Testis (tissue), 3 donors: ENCODE results near the gene NEO1. TPM values are rescaled to one million over a fixed set of nuclear protein-coding genes. Genes with fewer than 3 reads are reported as not detected.

ENCODE experiments used
- DNase-seq: peaks from one replicate; pipeline ENCODE4 v3.0.0-alpha.2; 2019
- H3K27ac ChIP-seq, 2 donors: fragments of 200-600 bp; sonication (generic); one replicate each; pipeline ENCODE4 v1.5.1; 2019
- H3K27me3 ChIP-seq: fragments of 200-600 bp; sonication (generic); one replicate; pipeline ENCODE4 v1.5.1; 2019
- H3K36me3 ChIP-seq: fragments of 200-600 bp; sonication (generic); one replicate; pipeline ENCODE4 v1.5.1; 2017; ENCODE audit warnings: low read depth; ENCODE audit errors: missing control alignments
- H3K4me1 ChIP-seq: fragments of 200-600 bp; sonication (generic); one replicate; pipeline ENCODE4 v1.5.1; 2019
- H3K4me3 ChIP-seq, 2 donors: fragments of 200-600 bp; sonication (generic); one replicate each; pipeline ENCODE4 v1.5.1; 2017 to 2019
- H3K9me3 ChIP-seq: fragments of 200-600 bp; sonication (generic); one replicate; pipeline ENCODE4 v1.5.1; 2017
- CTCF ChIP-seq, 3 experiments: fragments of 450-650 bp in 2 of 3; fragments of 200-600 bp in 1 of 3; sonication (generic) in 1 of 3; IDR thresholded peaks; one replicate each; pipeline ENCODE4 v1.5.1; 2016 to 2019; ENCODE audit warnings: antibody characterized with exemption in 3 of 3, mild to moderate bottlenecking in 2 of 3, moderate library complexity in 1 of 3
- POLR2A ChIP-seq: fragments of 450-650 bp; IDR thresholded peaks from one replicate; pipeline ENCODE4 v1.6.1; 2017; ENCODE audit warnings: antibody characterized with exemption, mild to moderate bottlenecking, moderate library complexity
- WGBS, 2 donors: methylation state at CpG; one replicate each; pipeline ENCODE4 v1.1.5; 2018; 5-methylcytosine and 5-hydroxymethylcytosine counted together
- intact Hi-C: fragments of 100-400 bp; cut with DNase I; formaldehyde crosslinking; loops from one replicate; pipeline ENCODE4 v1.15.1; 2023; ENCODE audit warnings: low total_unique reads
- polyA plus RNA-seq: library from polyadenylated mRNA; stranded (reverse); fragments of 350-450 nt; fragmentation: Illumina TruSeq; extraction: RNeasy Lipid Tissue Mini Kit (QIAGEN cat#74804); gene quantifications from one replicate; pipeline ENCODE4 v1.2.3, GENCODE V29; 2014; ENCODE audit warnings: low read depth, low replicate concordance; ENCODE audit not compliant: insufficient read depth
- total RNA-seq, 2 donors: library from RNA; depleted of rRNA; stranded (reverse); fragments of >200 nt; gene quantifications; one replicate each; pipeline ENCODE4 v1.2.3, GENCODE V29; 2016

Gene NEO1
- total and polyA plus RNA-seq, 3 donors from 2014 or later = 42.2 to 57.4 (median 50.2) TPM

GRCh38 chr15:73143763-73144155 lies 91.5 kb downstream of the NEO1 start:
- no peaks in the 10 kb centered on the region for H3K9me3 ChIP-seq
- H3K4me1 ChIP-seq = no peaks in the 10 kb centered on the region
- WGBS, 2 donors = 74 to 80% methylated on average over 1 of the region's 1 CpG
- DNase-seq = no peak
- TF ChIP-seq CTCF (IDR thresholded peaks at IDR 0.05) (no peak), POLR2A (no peak)
- no peak overlapping the region for H3K27ac ChIP-seq
- intact Hi-C loops = no loop called here
- no peaks in the 10 kb centered on the region for H3K36me3 ChIP-seq
- H3K27me3 ChIP-seq = no peaks in the 10 kb centered on the region
- H3K4me3 ChIP-seq = no peak overlapping the region

GRCh38 chr15:73146419-73146818 lies 94.2 kb downstream of the NEO1 start:
- Histone ChIP-seq H3K36me3 (no peaks in the 10 kb centered on the region), H3K27me3 (no peaks in the 10 kb centered on the region), H3K4me1 (no peaks in the 10 kb centered on the region), H3K27ac (no peak overlapping the region), H3K9me3 (no peaks in the 10 kb centered on the region), H3K4me3 (no peak overlapping the region)
- DNase-seq = no peak
- intact Hi-C loops = no loop called here
- no peak for TF ChIP-seq CTCF (IDR thresholded peaks at IDR 0.05)
- TF ChIP-seq POLR2A = no peak

GRCh38 chr15:73150831-73151230 lies 98.6 kb downstream of the NEO1 start:
- no peak for DNase-seq
- no peak overlapping the region for H3K27ac ChIP-seq
- 89 to 98% methylated on average over 2 of the region's 2 CpGs for WGBS, 2 donors
- no peaks in the 10 kb centered on the region for H3K9me3 ChIP-seq
- TF ChIP-seq CTCF (IDR thresholded peaks at IDR 0.05) (no peak), POLR2A (no peak)
- intact Hi-C loops = no loop called here
- no peaks in the 10 kb centered on the region for H3K27me3 ChIP-seq
- no peaks in the 10 kb centered on the region for H3K36me3 ChIP-seq
- H3K4me1 ChIP-seq = no peaks in the 10 kb centered on the region
- no peak overlapping the region for H3K4me3 ChIP-seq

GRCh38 chr15:73153024-73153423 lies 100.8 kb downstream of the NEO1 start:
- Histone ChIP-seq H3K9me3 (no peaks in the 10 kb centered on the region), H3K27me3 (no peaks in the 10 kb centered on the region), H3K36me3 (no peaks in the 10 kb centered on the region), H3K4me1 (no peaks in the 10 kb centered on the region), H3K27ac (no peak overlapping the region), H3K4me3 (no peak overlapping the region)
- intact Hi-C loops = no loop called here
- DNase-seq = no peak
- TF ChIP-seq POLR2A = no peak
- TF ChIP-seq CTCF (IDR thresholded peaks at IDR 0.05) = no peak
- 90 to 94% methylated on average over 1 of the region's 1 CpG for WGBS, 2 donors

- Histone ChIP-seq H3K9me3 (no peaks in the 10 kb centered on the region), H3K36me3 (no peaks in the 10 kb centered on the region), H3K27ac (no peak overlapping the region), H3K4me3 (no peak overlapping the region), H3K27me3 (no peaks in the 10 kb centered on the region), H3K4me1 (no peaks in the 10 kb centered on the region)
- no peak for DNase-seq
- 93 to 96% methylated on average over 5 of the region's 5 CpGs for WGBS, 2 donors
- intact Hi-C loops = no loop called here
- TF ChIP-seq CTCF (IDR thresholded peaks at IDR 0.05) (no peak), POLR2A (no peak)
Measured at GRCh38 chr15:73153447-73153846, 101.2 kb downstream of the NEO1 start.
